ENCODE results near the gene FBL. TPM values are rescaled to one million over a fixed set of nuclear protein-coding genes. Genes with fewer than 3 reads are reported as not detected.

The FBL gene
- total RNA-seq, 1 experiment from 2014 or later, result 554 TPM

DNA sequence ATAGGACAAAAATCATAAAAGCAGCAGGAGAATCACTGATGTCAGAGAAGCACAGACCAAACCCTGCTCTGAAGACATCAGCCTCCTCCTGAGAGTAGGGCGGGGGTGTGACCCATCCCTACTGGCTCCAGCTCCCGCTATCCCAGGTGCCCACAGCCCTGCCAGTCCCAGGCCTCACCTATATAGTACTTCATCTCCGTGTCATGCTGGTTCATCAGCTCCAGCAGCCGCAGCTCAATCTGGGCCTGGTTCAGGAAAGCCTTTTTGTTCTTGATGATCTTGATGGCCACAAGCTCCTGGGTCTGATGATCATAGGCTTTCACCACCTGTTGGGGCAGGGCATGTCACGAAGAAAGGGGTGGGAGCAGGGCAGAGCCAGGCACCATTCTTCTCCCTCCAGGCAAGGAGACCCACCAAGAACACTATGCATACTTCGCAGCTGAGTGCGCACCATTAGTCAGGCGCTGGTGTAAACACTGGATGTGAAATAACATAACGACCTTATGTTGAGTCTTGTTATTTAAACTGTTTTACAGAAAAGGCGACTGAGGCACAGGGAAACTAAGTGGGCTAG is 16.4 kb downstream of the FBL start:
- Histone ChIP-seq H3K79me2 (ENCODE audit: insufficient read depth, low read length) (no peaks in the 10 kb centered on the region; the same call in 1 of the 2 replicates), H3K9me2 (ENCODE audit: insufficient read depth) (no peaks in the 10 kb centered on the region), H3K4me2 (ENCODE audit: low read length) (no peak overlapping the region), H4K20me1 (ENCODE audit: insufficient read depth) (no peaks in the 10 kb centered on the region), H3K4me1 (ENCODE audit: control insufficient read depth in 1 of 2, insufficient read depth in 2 of 2, low read length in 2 of 2) (no peaks in the 10 kb centered on the region), H3K9me3 (ENCODE audit: control insufficient read depth in 1 of 2, insufficient read depth in 1 of 2, low read depth in 1 of 2, low read length in 2 of 2) (no peaks in the 10 kb centered on the region), H3K27ac (ENCODE audit: low read depth, low read length) (no peak overlapping the region), H3K4me3 (replicated peaks in 1 of 2; ENCODE audit: low read depth in 1 of 2, low read length in 2 of 2) (no peak overlapping the region), H2AFZ (ENCODE audit: low read depth, low read length, poor library complexity, severe bottlenecking) (no peak overlapping the region), H3K36me3 (ENCODE audit: control insufficient read depth in 1 of 2, insufficient read depth in 2 of 2, low read length in 2 of 2) (peaks cover 39 to 70% of the 10 kb centered on the region in 2 experiments), H3K9ac (ENCODE audit: low read length) (no peak overlapping the region), H3K27me3 (ENCODE audit: insufficient read depth, low read length) (no peaks in the 10 kb centered on the region)
- BruUV-seq (replicated peaks), result no TSS peak
- intact Hi-C loops (cut with micrococcal nuclease), result no loop called here
- CTCF ChIA-PET, result no interaction called here
- no peak for DNase-seq (ENCODE audit: low read depth, low spot score)
- TF ChIP-seq ZBTB33 (IDR thresholded peaks at IDR 0.05; ENCODE audit: extremely low read depth, insufficient replicate concordance, low read length), result no peak
- no peak for TF ChIP-seq CBX3 (IDR thresholded peaks at IDR 0.05; ENCODE audit: low read depth)
- no peak for TF ChIP-seq ZNF274 (IDR thresholded peaks at IDR 0.05; ENCODE audit: low read depth, low read length)
- TF ChIP-seq ELF1 (IDR thresholded peaks at IDR 0.05; ENCODE audit: borderline replicate concordance, low read depth), result no peak
- no peak for TF ChIP-seq JUND (IDR thresholded peaks at IDR 0.05)
- no peak for TF ChIP-seq TCF7L2 (IDR thresholded peaks at IDR 0.05; ENCODE audit: borderline replicate concordance, extremely low read depth, insufficient read depth, insufficient read length)
- no peak for TF ChIP-seq EGR1 (IDR thresholded peaks at IDR 0.05; ENCODE audit: low read depth)
- TF ChIP-seq POLR2AphosphoS5 (IDR thresholded peaks at IDR 0.05; ENCODE audit: low read depth, low read length), result no peak
- no peak for TF ChIP-seq SIN3A (IDR thresholded peaks at IDR 0.05; ENCODE audit: low read depth)
- TF ChIP-seq, protein P1, sequence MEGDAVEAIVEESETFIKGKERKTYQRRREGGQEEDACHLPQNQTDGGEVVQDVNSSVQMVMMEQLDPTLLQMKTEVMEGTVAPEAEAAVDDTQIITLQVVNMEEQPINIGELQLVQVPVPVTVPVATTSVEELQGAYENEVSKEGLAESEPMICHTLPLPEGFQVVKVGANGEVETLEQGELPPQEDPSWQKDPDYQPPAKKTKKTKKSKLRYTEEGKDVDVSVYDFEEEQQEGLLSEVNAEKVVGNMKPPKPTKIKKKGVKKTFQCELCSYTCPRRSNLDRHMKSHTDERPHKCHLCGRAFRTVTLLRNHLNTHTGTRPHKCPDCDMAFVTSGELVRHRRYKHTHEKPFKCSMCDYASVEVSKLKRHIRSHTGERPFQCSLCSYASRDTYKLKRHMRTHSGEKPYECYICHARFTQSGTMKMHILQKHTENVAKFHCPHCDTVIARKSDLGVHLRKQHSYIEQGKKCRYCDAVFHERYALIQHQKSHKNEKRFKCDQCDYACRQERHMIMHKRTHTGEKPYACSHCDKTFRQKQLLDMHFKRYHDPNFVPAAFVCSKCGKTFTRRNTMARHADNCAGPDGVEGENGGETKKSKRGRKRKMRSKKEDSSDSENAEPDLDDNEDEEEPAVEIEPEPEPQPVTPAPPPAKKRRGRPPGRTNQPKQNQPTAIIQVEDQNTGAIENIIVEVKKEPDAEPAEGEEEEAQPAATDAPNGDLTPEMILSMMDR (IDR thresholded peaks at IDR 0.05 in 2 of 3, conservative IDR thresholded peaks at IDR 0.05 in 1 of 3; ENCODE audit: borderline replicate concordance in 1 of 3, insufficient read depth in 1 of 3, low read depth in 2 of 3, low read length in 2 of 3), result no peak
- TF ChIP-seq, protein P2, sequence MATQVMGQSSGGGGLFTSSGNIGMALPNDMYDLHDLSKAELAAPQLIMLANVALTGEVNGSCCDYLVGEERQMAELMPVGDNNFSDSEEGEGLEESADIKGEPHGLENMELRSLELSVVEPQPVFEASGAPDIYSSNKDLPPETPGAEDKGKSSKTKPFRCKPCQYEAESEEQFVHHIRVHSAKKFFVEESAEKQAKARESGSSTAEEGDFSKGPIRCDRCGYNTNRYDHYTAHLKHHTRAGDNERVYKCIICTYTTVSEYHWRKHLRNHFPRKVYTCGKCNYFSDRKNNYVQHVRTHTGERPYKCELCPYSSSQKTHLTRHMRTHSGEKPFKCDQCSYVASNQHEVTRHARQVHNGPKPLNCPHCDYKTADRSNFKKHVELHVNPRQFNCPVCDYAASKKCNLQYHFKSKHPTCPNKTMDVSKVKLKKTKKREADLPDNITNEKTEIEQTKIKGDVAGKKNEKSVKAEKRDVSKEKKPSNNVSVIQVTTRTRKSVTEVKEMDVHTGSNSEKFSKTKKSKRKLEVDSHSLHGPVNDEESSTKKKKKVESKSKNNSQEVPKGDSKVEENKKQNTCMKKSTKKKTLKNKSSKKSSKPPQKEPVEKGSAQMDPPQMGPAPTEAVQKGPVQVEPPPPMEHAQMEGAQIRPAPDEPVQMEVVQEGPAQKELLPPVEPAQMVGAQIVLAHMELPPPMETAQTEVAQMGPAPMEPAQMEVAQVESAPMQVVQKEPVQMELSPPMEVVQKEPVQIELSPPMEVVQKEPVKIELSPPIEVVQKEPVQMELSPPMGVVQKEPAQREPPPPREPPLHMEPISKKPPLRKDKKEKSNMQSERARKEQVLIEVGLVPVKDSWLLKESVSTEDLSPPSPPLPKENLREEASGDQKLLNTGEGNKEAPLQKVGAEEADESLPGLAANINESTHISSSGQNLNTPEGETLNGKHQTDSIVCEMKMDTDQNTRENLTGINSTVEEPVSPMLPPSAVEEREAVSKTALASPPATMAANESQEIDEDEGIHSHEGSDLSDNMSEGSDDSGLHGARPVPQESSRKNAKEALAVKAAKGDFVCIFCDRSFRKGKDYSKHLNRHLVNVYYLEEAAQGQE (IDR thresholded peaks at IDR 0.05; ENCODE audit: low read depth), result no peak
- no peak for TF ChIP-seq YY1 (IDR thresholded peaks at IDR 0.05; ENCODE audit: extremely low read depth, insufficient replicate concordance, low read depth, low read length)
- no peak for TF ChIP-seq SP1 (IDR thresholded peaks at IDR 0.05; ENCODE audit: low read depth)
- no peak for TF ChIP-seq EZH2phosphoT487 (IDR thresholded peaks at IDR 0.05; ENCODE audit: borderline replicate concordance)
- RAD21 ChIA-PET (ENCODE audit: low non-redundant PET in 1 of 2, low total read pairs in 2 of 2, uncharacterized antibody in 2 of 2, unreplicated experiment in 2 of 2), result no interaction called here
- POLR2A ChIA-PET, result no interaction called here
- no peak for ATAC-seq

Measured in HCT116 (cell line).